DOHH2 (cell line): ENCODE measurements around the gene KLHL40.

Experiments used
- CTCF ChIP-seq: fragments of 200-600 bp; sonication (generic); IDR thresholded peaks from one replicate; pipeline ENCODE4 v1.5.1; 2014; ENCODE audit warnings: antibody characterized with exemption, mild to moderate bottlenecking, low read depth, low read length; ENCODE audit not compliant: poor library complexity, severe bottlenecking
- EZH2phosphoT487 ChIP-seq: fragments of 200-600 bp; sonication (generic); IDR thresholded peaks from 2 replicates; pipeline ENCODE4 v1.6.1; 2017; ENCODE audit warnings: borderline replicate concordance, mild to moderate bottlenecking, antibody characterized with exemption, low read length, moderate library complexity, mixed read lengths

GRCh38 chr3:42736081-42736480 lies 50.7 kb downstream of the KLHL40 start:
- no peak for TF ChIP-seq EZH2phosphoT487
- no peak for TF ChIP-seq CTCF
